ENCODE measurements around the gene CAPN1.

DNA sequence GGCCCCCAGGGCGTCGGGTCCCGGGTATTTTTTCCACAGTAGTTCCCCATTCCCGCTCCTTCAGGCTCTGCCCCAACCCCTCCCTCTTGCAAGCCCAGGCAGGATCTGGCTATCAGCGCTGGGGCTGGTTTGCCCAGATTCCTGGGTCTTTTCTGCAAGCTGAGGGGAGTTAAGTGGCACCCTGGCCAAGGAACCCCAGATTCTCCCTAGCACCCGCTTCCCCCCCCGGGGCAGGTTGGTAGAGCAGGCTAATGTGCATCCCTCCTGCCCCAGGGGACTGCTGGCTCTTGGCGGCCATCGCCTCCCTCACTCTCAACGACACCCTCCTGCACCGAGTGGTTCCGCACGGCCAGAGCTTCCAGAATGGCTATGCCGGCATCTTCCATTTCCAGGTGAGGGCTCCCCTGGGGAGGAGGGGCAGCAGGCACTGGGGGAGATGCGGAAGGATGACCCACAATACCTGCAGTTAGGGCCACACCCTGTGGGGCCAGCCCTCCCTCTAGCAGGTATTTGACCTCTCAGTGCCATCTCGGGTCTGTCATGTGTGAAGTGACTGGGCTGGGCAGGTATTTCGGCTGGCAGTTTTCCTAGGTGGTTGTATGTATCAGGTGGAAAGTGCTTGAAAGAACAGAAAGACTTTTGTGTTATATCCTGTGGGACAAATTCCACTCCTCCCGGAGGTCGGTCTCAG, 1.6 kb downstream of the CAPN1 start:
- TF ChIP-seq, protein P1, sequence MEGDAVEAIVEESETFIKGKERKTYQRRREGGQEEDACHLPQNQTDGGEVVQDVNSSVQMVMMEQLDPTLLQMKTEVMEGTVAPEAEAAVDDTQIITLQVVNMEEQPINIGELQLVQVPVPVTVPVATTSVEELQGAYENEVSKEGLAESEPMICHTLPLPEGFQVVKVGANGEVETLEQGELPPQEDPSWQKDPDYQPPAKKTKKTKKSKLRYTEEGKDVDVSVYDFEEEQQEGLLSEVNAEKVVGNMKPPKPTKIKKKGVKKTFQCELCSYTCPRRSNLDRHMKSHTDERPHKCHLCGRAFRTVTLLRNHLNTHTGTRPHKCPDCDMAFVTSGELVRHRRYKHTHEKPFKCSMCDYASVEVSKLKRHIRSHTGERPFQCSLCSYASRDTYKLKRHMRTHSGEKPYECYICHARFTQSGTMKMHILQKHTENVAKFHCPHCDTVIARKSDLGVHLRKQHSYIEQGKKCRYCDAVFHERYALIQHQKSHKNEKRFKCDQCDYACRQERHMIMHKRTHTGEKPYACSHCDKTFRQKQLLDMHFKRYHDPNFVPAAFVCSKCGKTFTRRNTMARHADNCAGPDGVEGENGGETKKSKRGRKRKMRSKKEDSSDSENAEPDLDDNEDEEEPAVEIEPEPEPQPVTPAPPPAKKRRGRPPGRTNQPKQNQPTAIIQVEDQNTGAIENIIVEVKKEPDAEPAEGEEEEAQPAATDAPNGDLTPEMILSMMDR (conservative IDR thresholded peaks at IDR 0.05): no peak
- no peak for TF ChIP-seq ZFX (IDR thresholded peaks at IDR 0.05)
